Uterus (tissue), 2 donors: ENCODE results near the gene CALN1.

Source experiments
- POLR2A ChIP-seq, 2 donors: fragments of 450-650 bp; IDR thresholded peaks; one replicate each; pipeline ENCODE4 v1.6.1; 2016; ENCODE audit warnings: antibody characterized with exemption in 2 of 2, mild to moderate bottlenecking in 1 of 2, moderate library complexity in 1 of 2
- TF ChIP-seq, protein P1 (sequence below), 4 experiments: fragments of 200-600 bp in 2 of 4; fragments of 450-650 bp in 2 of 4; sonication (generic) in 2 of 4; IDR thresholded peaks; one replicate each; pipeline ENCODE4 v1.5.1; 2016 to 2019; ENCODE audit warnings: antibody characterized with exemption in 4 of 4, mild to moderate bottlenecking in 2 of 4, moderate library complexity in 1 of 4

- TF ChIP-seq, protein P1, sequence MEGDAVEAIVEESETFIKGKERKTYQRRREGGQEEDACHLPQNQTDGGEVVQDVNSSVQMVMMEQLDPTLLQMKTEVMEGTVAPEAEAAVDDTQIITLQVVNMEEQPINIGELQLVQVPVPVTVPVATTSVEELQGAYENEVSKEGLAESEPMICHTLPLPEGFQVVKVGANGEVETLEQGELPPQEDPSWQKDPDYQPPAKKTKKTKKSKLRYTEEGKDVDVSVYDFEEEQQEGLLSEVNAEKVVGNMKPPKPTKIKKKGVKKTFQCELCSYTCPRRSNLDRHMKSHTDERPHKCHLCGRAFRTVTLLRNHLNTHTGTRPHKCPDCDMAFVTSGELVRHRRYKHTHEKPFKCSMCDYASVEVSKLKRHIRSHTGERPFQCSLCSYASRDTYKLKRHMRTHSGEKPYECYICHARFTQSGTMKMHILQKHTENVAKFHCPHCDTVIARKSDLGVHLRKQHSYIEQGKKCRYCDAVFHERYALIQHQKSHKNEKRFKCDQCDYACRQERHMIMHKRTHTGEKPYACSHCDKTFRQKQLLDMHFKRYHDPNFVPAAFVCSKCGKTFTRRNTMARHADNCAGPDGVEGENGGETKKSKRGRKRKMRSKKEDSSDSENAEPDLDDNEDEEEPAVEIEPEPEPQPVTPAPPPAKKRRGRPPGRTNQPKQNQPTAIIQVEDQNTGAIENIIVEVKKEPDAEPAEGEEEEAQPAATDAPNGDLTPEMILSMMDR (IDR thresholded peaks at IDR 0.05), result no peak
- no peak for TF ChIP-seq POLR2A (IDR thresholded peaks at IDR 0.05)
Measured at GRCh38 chr7:71793251-71793650, 618.9 kb downstream of the CALN1 start.
